GM21576 (cell line): Measurements from ENCODE around the gene SGK1.
"Not testable (repeated sequence)": the region's sequence is repeated elsewhere in the genome, so short reads cannot be mapped to it uniquely, and the experiment has no call there.

ENCODE experiments used
- ATAC-seq: cut with Tn5 transposase; IDR thresholded peaks from one replicate; pipeline ENCODE4 v1.9.1; 2021; ENCODE audit warnings: mild to moderate bottlenecking, moderate library complexity; ENCODE audit not compliant: unreplicated experiment

Gene SGK1

GRCh38 chr6:134193536-134194498 lies 124.1 kb downstream of the SGK1 start:
- no peak for ATAC-seq

GRCh38 chr6:134192609-134193008 lies 125.3 kb downstream of the SGK1 start:
- ATAC-seq, result not testable (repeated sequence)

- no peak for ATAC-seq
Observed at GRCh38 chr6:134190883-134191282, 127.0 kb downstream of the SGK1 start.

GRCh38 chr6:134187751-134188150 lies 130.2 kb downstream of the SGK1 start:
- no peak for ATAC-seq

- ATAC-seq, result no peak
Observed at GRCh38 chr6:134187154-134187553, 130.8 kb downstream of the SGK1 start.

- ATAC-seq, result no peak
Observed at GRCh38 chr6:134186355-134186754, 131.6 kb downstream of the SGK1 start.

- no peak for ATAC-seq
Observed at GRCh38 chr6:134185277-134185676, 132.6 kb downstream of the SGK1 start.

- ATAC-seq, result no peak
Observed at GRCh38 chr6:134183844-134184243, 134.1 kb downstream of the SGK1 start.

GRCh38 chr6:134182528-134182927 lies 135.4 kb downstream of the SGK1 start:
- ATAC-seq, result no peak

- ATAC-seq, result not testable (repeated sequence)
Observed at GRCh38 chr6:134181726-134182125, 136.2 kb downstream of the SGK1 start.

GRCh38 chr6:134181251-134181650 lies 136.7 kb downstream of the SGK1 start:
- not testable (repeated sequence) for ATAC-seq

- not testable (repeated sequence) for ATAC-seq
Observed at GRCh38 chr6:134180540-134180939, 137.4 kb downstream of the SGK1 start.

GRCh38 chr6:134178161-134179044 lies 139.5 kb downstream of the SGK1 start:
- ATAC-seq, result no peak

GRCh38 chr6:134177753-134178160 lies 140.2 kb downstream of the SGK1 start:
- ATAC-seq, result no peak

GRCh38 chr6:134177236-134177635 lies 140.7 kb downstream of the SGK1 start:
- no peak for ATAC-seq

GRCh38 chr6:134176264-134176975 lies 141.5 kb downstream of the SGK1 start:
- no peak for ATAC-seq

- peak; percentile 8 for ATAC-seq
Observed at GRCh38 chr6:134175532-134176263, 142.2 kb downstream of the SGK1 start.

GRCh38 chr6:134174672-134175531 lies 143.0 kb downstream of the SGK1 start:
- ATAC-seq, result peak; percentile 71
